Measurements from ENCODE around the gene TMEM219.

DNA sequence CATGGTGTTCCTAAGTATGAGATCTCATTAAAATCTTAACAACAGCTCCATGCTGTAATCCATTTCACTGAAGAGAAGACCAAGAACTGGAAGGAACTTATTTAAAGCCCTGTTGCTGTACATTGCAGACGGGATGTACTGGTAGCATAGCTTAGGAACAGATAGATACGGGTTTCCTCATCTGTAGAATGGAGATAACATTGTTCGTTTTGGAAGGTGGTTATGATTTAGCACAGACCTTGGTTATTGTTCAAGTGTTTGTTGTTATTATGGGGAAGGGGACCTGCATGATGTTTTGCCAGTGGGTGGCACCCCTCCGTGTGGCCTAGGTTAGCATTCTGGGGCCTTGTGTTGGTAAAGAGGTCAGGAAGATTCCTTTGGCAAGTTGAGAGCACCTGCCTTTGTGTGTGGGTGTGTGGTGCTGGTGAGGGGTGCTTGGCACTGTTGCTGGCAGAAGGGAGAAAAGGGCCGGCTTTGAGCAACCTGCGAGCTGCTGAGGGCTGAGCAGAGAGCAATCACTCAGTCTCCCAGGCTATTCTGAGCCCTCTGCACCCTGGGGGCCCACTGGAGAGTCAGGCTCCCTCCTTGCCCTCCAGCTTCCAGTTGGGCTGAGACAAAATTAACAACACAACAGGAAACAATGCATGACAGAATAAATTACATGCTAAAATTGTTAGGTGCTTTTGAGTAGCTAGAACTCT is 14.1 kb downstream of the TMEM219 start:
- no peak for TF ChIP-seq CTCF (IDR thresholded peaks at IDR 0.05 in 2 of 3, conservative IDR thresholded peaks at IDR 0.05 in 1 of 3; ENCODE audit: control insufficient read depth in 2 of 3, extremely low read depth in 1 of 3, insufficient read depth in 1 of 3, low read depth in 3 of 3, low read length in 3 of 3)
- TF ChIP-seq, protein P1, sequence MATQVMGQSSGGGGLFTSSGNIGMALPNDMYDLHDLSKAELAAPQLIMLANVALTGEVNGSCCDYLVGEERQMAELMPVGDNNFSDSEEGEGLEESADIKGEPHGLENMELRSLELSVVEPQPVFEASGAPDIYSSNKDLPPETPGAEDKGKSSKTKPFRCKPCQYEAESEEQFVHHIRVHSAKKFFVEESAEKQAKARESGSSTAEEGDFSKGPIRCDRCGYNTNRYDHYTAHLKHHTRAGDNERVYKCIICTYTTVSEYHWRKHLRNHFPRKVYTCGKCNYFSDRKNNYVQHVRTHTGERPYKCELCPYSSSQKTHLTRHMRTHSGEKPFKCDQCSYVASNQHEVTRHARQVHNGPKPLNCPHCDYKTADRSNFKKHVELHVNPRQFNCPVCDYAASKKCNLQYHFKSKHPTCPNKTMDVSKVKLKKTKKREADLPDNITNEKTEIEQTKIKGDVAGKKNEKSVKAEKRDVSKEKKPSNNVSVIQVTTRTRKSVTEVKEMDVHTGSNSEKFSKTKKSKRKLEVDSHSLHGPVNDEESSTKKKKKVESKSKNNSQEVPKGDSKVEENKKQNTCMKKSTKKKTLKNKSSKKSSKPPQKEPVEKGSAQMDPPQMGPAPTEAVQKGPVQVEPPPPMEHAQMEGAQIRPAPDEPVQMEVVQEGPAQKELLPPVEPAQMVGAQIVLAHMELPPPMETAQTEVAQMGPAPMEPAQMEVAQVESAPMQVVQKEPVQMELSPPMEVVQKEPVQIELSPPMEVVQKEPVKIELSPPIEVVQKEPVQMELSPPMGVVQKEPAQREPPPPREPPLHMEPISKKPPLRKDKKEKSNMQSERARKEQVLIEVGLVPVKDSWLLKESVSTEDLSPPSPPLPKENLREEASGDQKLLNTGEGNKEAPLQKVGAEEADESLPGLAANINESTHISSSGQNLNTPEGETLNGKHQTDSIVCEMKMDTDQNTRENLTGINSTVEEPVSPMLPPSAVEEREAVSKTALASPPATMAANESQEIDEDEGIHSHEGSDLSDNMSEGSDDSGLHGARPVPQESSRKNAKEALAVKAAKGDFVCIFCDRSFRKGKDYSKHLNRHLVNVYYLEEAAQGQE (IDR thresholded peaks at IDR 0.05; ENCODE audit: low read depth, low read length), result no peak
- TF ChIP-seq HCFC1 (IDR thresholded peaks at IDR 0.05; ENCODE audit: low read length), result no peak
- no peak for TF ChIP-seq CREM (IDR thresholded peaks at IDR 0.05; ENCODE audit: low read depth)
- no peak for TF ChIP-seq POLR2A (IDR thresholded peaks at IDR 0.05; ENCODE audit: low read depth, low read length)

All from GM12878 (cell line).